HepG2 (cell line): Measurements from ENCODE around the gene AKAIN1. TPM values are rescaled to one million over a fixed set of nuclear protein-coding genes. Genes with fewer than 3 reads are reported as not detected.

Experiments
- AHR ChIP-seq: IDR thresholded peaks from 2 replicates; pipeline ENCODE4 v1.6.1; 2018; ENCODE audit warnings: missing genetic modification reagents, missing compliant biosample characterization
- AKAP8 ChIP-seq: sonication (generic); formaldehyde crosslinking; IDR thresholded peaks from 2 replicates; pipeline ENCODE4 v1.5.1; 2020; ENCODE audit warnings: mild to moderate bottlenecking, missing genetic modification reagents
- BATF2 ChIP-seq: sonication (generic); formaldehyde crosslinking; IDR thresholded peaks from 2 replicates; pipeline ENCODE4 v1.8.0; 2022; ENCODE audit warnings: mild to moderate bottlenecking, missing genetic modification reagents, moderate library complexity
- BHLHE40 ChIP-seq: IDR thresholded peaks from 2 replicates; pipeline ENCODE4 v1.6.1; 2011; ENCODE audit warnings: low read length, improper control_type of control experiment
- CENPX ChIP-seq: sonication (generic); formaldehyde crosslinking; IDR thresholded peaks from 2 replicates; pipeline ENCODE4 v1.9.0; 2021; ENCODE audit warnings: mild to moderate bottlenecking, missing genetic modification reagents, moderate library complexity
- E2F1 ChIP-seq: sonication (generic); formaldehyde crosslinking; IDR thresholded peaks from 2 replicates; pipeline ENCODE4 v1.5.0; 2020; ENCODE audit warnings: missing genetic modification reagents
- GATA4 ChIP-seq: sonication (generic); IDR thresholded peaks from 2 replicates; pipeline ENCODE4 v1.6.1; 2016; ENCODE audit warnings: antibody characterized with exemption, low read depth, borderline replicate concordance
- HMG20B ChIP-seq: conservative IDR thresholded peaks from 2 replicates; pipeline ENCODE4 v1.6.1; 2016; ENCODE audit warnings: missing genetic modification reagents, missing compliant biosample characterization
- HNF4A ChIP-seq: sonication (generic); formaldehyde crosslinking; IDR thresholded peaks from 2 replicates; pipeline ENCODE4 v1.4.0; 2020; ENCODE audit warnings: missing genetic modification reagents
- JARID2 ChIP-seq: sonication (generic); formaldehyde crosslinking; IDR thresholded peaks from 2 replicates; pipeline ENCODE4 v1.8.1; 2023; ENCODE audit warnings: missing genetic modification reagents, inconsistent platforms; ENCODE audit not compliant: insufficient replicate concordance
- KLF13 ChIP-seq: sonication (generic); formaldehyde crosslinking; IDR thresholded peaks from 2 replicates; pipeline ENCODE4 v1.4.0; 2020; ENCODE audit warnings: mild to moderate bottlenecking, missing genetic modification reagents
- MAF1 ChIP-seq: sonication (generic); formaldehyde crosslinking; IDR thresholded peaks from 2 replicates; pipeline ENCODE4 v1.5.0; 2020; ENCODE audit warnings: missing genetic modification reagents, borderline replicate concordance
- ONECUT2 ChIP-seq: sonication (generic); formaldehyde crosslinking; IDR thresholded peaks from 2 replicates; pipeline ENCODE4 v1.4.0; 2020; ENCODE audit warnings: missing genetic modification reagents
- RAD21 ChIP-seq: fragments of 450-650 bp; formaldehyde crosslinking; IDR thresholded peaks from 2 replicates; pipeline ENCODE4 v1.5.0; 2020; ENCODE audit warnings: mild to moderate bottlenecking
- SP1 ChIP-seq, 2 experiments: fragments of 450-650 bp in 1 of 2; sonication (generic) in 1 of 2; formaldehyde crosslinking in 1 of 2; IDR thresholded peaks; 2 replicates each; pipeline versions ENCODE4 v1.4.0 to v1.6.1; 2016 to 2020; ENCODE audit warnings: missing genetic modification reagents in 1 of 2
- SP140L ChIP-seq: sonication (generic); formaldehyde crosslinking; IDR thresholded peaks from 2 replicates; pipeline ENCODE4 v1.4.0; 2020; ENCODE audit warnings: missing genetic modification reagents, borderline replicate concordance
- TEF ChIP-seq: sonication (generic); formaldehyde crosslinking; IDR thresholded peaks from 2 replicates; pipeline ENCODE4 v1.5.0; 2020; ENCODE audit warnings: missing genetic modification reagents
- ZBTB1 ChIP-seq: sonication (generic); formaldehyde crosslinking; IDR thresholded peaks from 2 replicates; pipeline ENCODE4 v1.4.0; 2020; ENCODE audit warnings: missing genetic modification reagents, borderline replicate concordance
- ZKSCAN1 ChIP-seq: fragments of 150-350 bp; IDR thresholded peaks from 2 replicates; pipeline ENCODE4 v1.6.1; 2014; ENCODE audit warnings: low read length
- ZMYM2 ChIP-seq: sonication (generic); formaldehyde crosslinking; IDR thresholded peaks from 2 replicates; pipeline ENCODE4 v1.8.0; 2022; ENCODE audit warnings: mild to moderate bottlenecking, missing genetic modification reagents
- ZNF274 ChIP-seq: sonication (generic); formaldehyde crosslinking; IDR thresholded peaks from 2 replicates; pipeline ENCODE4 v1.5.1; 2020; ENCODE audit warnings: mild to moderate bottlenecking, missing genetic modification reagents
- ZNF326 ChIP-seq: sonication (generic); formaldehyde crosslinking; IDR thresholded peaks from 2 replicates; pipeline ENCODE4 v1.4.0; 2020; ENCODE audit warnings: missing genetic modification reagents, borderline replicate concordance
- ZNF350 ChIP-seq: sonication (generic); formaldehyde crosslinking; IDR thresholded peaks from 2 replicates; pipeline ENCODE4 v1.4.0; 2020; ENCODE audit warnings: mild to moderate bottlenecking, low read depth, missing genetic modification reagents, borderline replicate concordance
- ZNF414 ChIP-seq: sonication (generic); formaldehyde crosslinking; IDR thresholded peaks from 2 replicates; pipeline ENCODE4 v1.5.0; 2020; ENCODE audit warnings: missing genetic modification reagents
- ZNF556 ChIP-seq: sonication (generic); formaldehyde crosslinking; IDR thresholded peaks from 2 replicates; pipeline ENCODE4 v1.4.0; 2020; ENCODE audit warnings: mild to moderate bottlenecking, missing genetic modification reagents, borderline replicate concordance
- ZNF644 ChIP-seq: IDR thresholded peaks from 2 replicates; pipeline ENCODE4 v1.6.1; 2016; ENCODE audit warnings: low read depth
- ZNF761 ChIP-seq: sonication (generic); formaldehyde crosslinking; conservative IDR thresholded peaks from 2 replicates; pipeline ENCODE4 v1.4.0; 2020; ENCODE audit warnings: mild to moderate bottlenecking, missing genetic modification reagents
- polyA plus RNA-seq, 8 experiments: library from polyadenylated mRNA; depleted of rRNA in 3 of 8; stranded (reverse) in 7 of 8; unstranded in 1 of 8; fragments of >200 nt; fragmentation: Illumina TruSeq in 4 of 8; extraction: Trizol in 4 of 8; gene quantifications; 2 replicates each; pipeline versions ENCODE4 v1.2.1 to v1.2.3, GENCODE V29; 2011 to 2016; ENCODE audit warnings: low read depth in 4 of 8, missing spikeins in 1 of 8, mixed read lengths in 1 of 8; ENCODE audit not compliant: insufficient read depth in 1 of 8
- total RNA-seq, 5 experiments: library from RNA; depleted of rRNA; stranded (reverse); fragments of >200 nt; fragmentation: Illumina TruSeq; extraction: Trizol; gene quantifications; 2 replicates each; pipeline ENCODE4 v1.2.3, GENCODE V29; 2016; ENCODE audit warnings: low read depth in 1 of 5

The AKAIN1 gene
- total and polyA plus RNA-seq, 2 of the 13 experiments (the other 11 are each of a cell fraction or from before 2014, with no cell fraction given), result not detected

- TF ChIP-seq MAF1 (CRISPR knock-in tag) (no peak), BATF2 (peak; percentile 74; the same call in 1 of the 2 replicates), ZKSCAN1 (no peak), ZMYM2 (CRISPR knock-in tag) (no peak), E2F1 (CRISPR knock-in tag) (no peak; the same call in 1 of the 2 replicates), BHLHE40 (no peak), TEF (CRISPR knock-in tag) (peak; percentile 56; the same call in 1 of the 2 replicates), ZNF644 (CRISPR knock-in tag) (no peak), JARID2 (CRISPR knock-in tag) (no peak), SP140L (no peak), ZNF326 (CRISPR knock-in tag) (no peak), ZBTB1 (CRISPR knock-in tag) (no peak), ONECUT2 (CRISPR knock-in tag) (no peak), ZNF414 (CRISPR knock-in tag) (no peak), SP1 (IDR thresholded peaks at IDR 0.05) (no peak), SP1 (CRISPR knock-in tag; IDR thresholded peaks at IDR 0.05) (peak; percentile 87), AKAP8 (CRISPR knock-in tag) (peak; percentile 63), HNF4A (CRISPR knock-in tag) (peak; percentile 18; the same call in 1 of the 2 replicates), RAD21 (CRISPR knock-in tag) (no peak; the same call in 1 of the 2 replicates), GATA4 (no peak), ZNF350 (CRISPR knock-in tag) (no peak; the same call in 1 of the 2 replicates), AHR (CRISPR knock-in tag) (no peak), ZNF274 (peak; percentile 65; the same call in 1 of the 2 replicates), CENPX (CRISPR knock-in tag) (no peak), HMG20B (CRISPR knock-in tag) (no peak), ZNF761 (CRISPR knock-in tag) (peak; percentile 91), KLF13 (CRISPR knock-in tag) (0 out of 2 replicates have a peak, but pooled peaks have one; percentile 34), ZNF556 (CRISPR knock-in tag) (peak; percentile 92)
These were observed 40.8 kb upstream of the AKAIN1 start (continued) for GRCh38 chr18:5237723-5238370.
